ENCODE data around the gene CFL2.

CFL2 gene

GRCh38 chr14:34668111-34668510, 46.3 kb downstream of the CFL2 start:
- no peak for DNase-seq

GRCh38 chr14:34667007-34667406, 47.4 kb downstream of the CFL2 start:
- no peak for DNase-seq

GRCh38 chr14:34665785-34666435, 48.5 kb downstream of the CFL2 start:
- DNase-seq, result peak in 1 of 3 experiments; percentile 11

DNA sequence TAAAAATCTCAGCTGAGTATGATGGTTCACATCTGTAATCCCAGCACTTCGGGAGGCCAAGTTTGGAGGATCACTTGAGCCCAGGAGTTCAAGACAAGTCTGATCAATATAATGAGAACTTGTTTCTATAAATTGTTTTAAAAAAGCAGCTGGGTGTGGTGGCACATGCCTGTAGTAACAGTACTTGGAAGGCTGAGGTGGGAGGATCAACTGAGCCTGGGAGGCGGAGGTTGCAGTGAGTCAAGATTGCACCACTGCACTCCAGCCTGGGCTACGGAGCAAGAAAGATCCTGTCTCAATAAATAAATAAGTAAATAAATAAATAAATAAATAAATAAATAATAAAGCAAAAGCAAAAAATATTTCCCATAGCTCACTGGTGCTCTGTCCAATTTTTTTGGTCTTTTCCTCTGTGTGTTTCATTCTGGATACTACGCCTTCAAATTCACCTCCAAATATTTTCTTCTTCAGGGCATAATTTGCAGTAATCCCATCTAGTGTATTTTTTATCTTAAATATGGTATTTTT, 51.8 kb downstream of the CFL2 start:
- no peak for DNase-seq

- DNase-seq, result no peak
Observed at GRCh38 chr14:34660796-34661195, 53.6 kb downstream of the CFL2 start.

All from NCI-H1417 (cell line).